ENCODE results near the gene LYPD5. TPM values are rescaled to one million over a fixed set of nuclear protein-coding genes. Genes with fewer than 3 reads are reported as not detected.
"Not testable (repeated sequence)": the region's sequence is repeated elsewhere in the genome, so short reads cannot be mapped to it uniquely, and the experiment has no call there.

LYPD5 gene
- polyA plus RNA-seq, 3 donors, result 0.19 to 0.39 (median 0.24) TPM

- Mint-ChIP-seq H3K4me3 (peak within 1 kb of the TSS; percentile 90 to 93), H3K4me1 (peaks cover 15% of the 10 kb centered on the region), H3K27me3 (ENCODE audit: low read depth in 3 of 3) (peaks cover 11 to 27% (median 13%) of the 10 kb centered on the region in 3 donors), H3K9me3 (peaks cover 8 to 43% (median 34%) of the 10 kb centered on the region in 7 donors), H3K27ac (peak within 1 kb of the TSS; percentile 17 to 91 (median 60)), H3K36me3 (peaks cover 23 to 32% of the 10 kb centered on the region in 2 donors)
- H3K4me2 ChIP-seq (replicated peaks; ENCODE audit: extremely low read depth, low read length, poor library complexity, severe bottlenecking), result peak within 1 kb of the TSS; percentile 78
- DNase-seq, result peak; percentile 55 to 69 (median 69)
- no peaks in the 10 kb centered on the region for H4K20me1 ChIP-seq (ENCODE audit: insufficient read depth, low read length)
- peaks cover 5 to 11% of the 10 kb centered on the region in 2 donors for H3K9me3 ChIP-seq (replicated peaks in 1 of 2; ENCODE audit: control insufficient read depth in 1 of 2, insufficient read depth in 1 of 2, low read length in 2 of 2)
- peak within 1 kb of the TSS; percentile 59 for H3K9ac ChIP-seq (ENCODE audit: insufficient read depth, low read length, poor library complexity, severe bottlenecking)
- H3K27ac ChIP-seq (ENCODE audit: low read depth in 1 of 2, low read length in 2 of 2), result peak within 1 kb of the TSS; percentile 22 to 72
- 9% methylated on average over 46 of the region's 46 CpGs for WGBS (ENCODE audit: insufficient coverage)
- H2AFZ ChIP-seq (ENCODE audit: insufficient read depth, low read depth, low read length, poor library complexity, severe bottlenecking), result peak within 1 kb of the TSS; percentile 91
- peaks cover under 1 to 4% of the 10 kb centered on the region in 2 donors for H3K27me3 ChIP-seq (ENCODE audit: control insufficient read depth in 2 of 2, insufficient read depth in 2 of 2, low read length in 2 of 2)
- H3K4me3 ChIP-seq (replicated peaks in 1 of 3; ENCODE audit: low read depth in 2 of 3, low read length in 3 of 3), result peak within 1 kb of the TSS; percentile 61 to 84 (median 69)
- peaks cover 11 to 15% of the 10 kb centered on the region in 2 donors for H3K4me1 ChIP-seq (ENCODE audit: control insufficient read depth in 1 of 2, insufficient read depth in 2 of 2, low read length in 2 of 2)
- peaks cover 12 to 33% of the 10 kb centered on the region in 2 donors for H3K36me3 ChIP-seq (replicated peaks in 1 of 2; ENCODE audit: control insufficient read depth in 1 of 2, insufficient read depth in 2 of 2, low read length in 2 of 2)
- TF ChIP-seq, protein P1, sequence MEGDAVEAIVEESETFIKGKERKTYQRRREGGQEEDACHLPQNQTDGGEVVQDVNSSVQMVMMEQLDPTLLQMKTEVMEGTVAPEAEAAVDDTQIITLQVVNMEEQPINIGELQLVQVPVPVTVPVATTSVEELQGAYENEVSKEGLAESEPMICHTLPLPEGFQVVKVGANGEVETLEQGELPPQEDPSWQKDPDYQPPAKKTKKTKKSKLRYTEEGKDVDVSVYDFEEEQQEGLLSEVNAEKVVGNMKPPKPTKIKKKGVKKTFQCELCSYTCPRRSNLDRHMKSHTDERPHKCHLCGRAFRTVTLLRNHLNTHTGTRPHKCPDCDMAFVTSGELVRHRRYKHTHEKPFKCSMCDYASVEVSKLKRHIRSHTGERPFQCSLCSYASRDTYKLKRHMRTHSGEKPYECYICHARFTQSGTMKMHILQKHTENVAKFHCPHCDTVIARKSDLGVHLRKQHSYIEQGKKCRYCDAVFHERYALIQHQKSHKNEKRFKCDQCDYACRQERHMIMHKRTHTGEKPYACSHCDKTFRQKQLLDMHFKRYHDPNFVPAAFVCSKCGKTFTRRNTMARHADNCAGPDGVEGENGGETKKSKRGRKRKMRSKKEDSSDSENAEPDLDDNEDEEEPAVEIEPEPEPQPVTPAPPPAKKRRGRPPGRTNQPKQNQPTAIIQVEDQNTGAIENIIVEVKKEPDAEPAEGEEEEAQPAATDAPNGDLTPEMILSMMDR (IDR thresholded peaks at IDR 0.05), result no peak
- intact Hi-C loops (cut with micrococcal nuclease), result loop anchor here (5.0 to 10.0 kb wide), 4 partner anchors 108 to 268 kb away; partner anchors contain the start of genes ZNF45 (in 2 of the 2), ZNF224 (in 1 of the 2) and ZNF284 (in 1 of the 2)
- H3K79me2 ChIP-seq (ENCODE audit: insufficient read depth, low read length), result no peaks in the 10 kb centered on the region
These were observed 24.8 kb upstream of the LYPD5 start, which contains the start of gene ZNF283 for GRCh38 chr19:43826787-43827754. TSS of gene ZNF283 (plus strand) at chr19:43827321. CDS start at chr19:43833505, 6,184 bp downstream.

- peaks cover 21 to 24% of the 10 kb centered on the region in 2 donors for H3K4me1 ChIP-seq (ENCODE audit: control insufficient read depth in 1 of 2, insufficient read depth in 2 of 2, low read length in 2 of 2)
- H3K9me3 Mint-ChIP-seq, result peaks cover 15 to 40% (median 30%) of the 10 kb centered on the region in 7 donors
- H3K9ac ChIP-seq (ENCODE audit: insufficient read depth, low read length, poor library complexity, severe bottlenecking); H3K4me3 Mint-ChIP-seq; H3K27ac ChIP-seq (ENCODE audit: low read depth in 1 of 2, low read length in 2 of 2); H3K36me3 ChIP-seq (replicated peaks in 1 of 2; ENCODE audit: control insufficient read depth in 1 of 2, insufficient read depth in 2 of 2, low read length in 2 of 2); H3K27ac Mint-ChIP-seq; H4K20me1 ChIP-seq (ENCODE audit: insufficient read depth, low read length); H3K79me2 ChIP-seq (ENCODE audit: insufficient read depth, low read length); H3K4me2 ChIP-seq (replicated peaks; ENCODE audit: extremely low read depth, low read length, poor library complexity, severe bottlenecking); DNase-seq; H3K4me3 ChIP-seq (replicated peaks in 1 of 3; ENCODE audit: low read depth in 2 of 3, low read length in 3 of 3); H2AFZ ChIP-seq (ENCODE audit: insufficient read depth, low read depth, low read length, poor library complexity, severe bottlenecking): not testable (repeated sequence)
- peaks cover 7 to 23% of the 10 kb centered on the region in 2 donors for H3K9me3 ChIP-seq (replicated peaks in 1 of 2; ENCODE audit: control insufficient read depth in 1 of 2, insufficient read depth in 1 of 2, low read length in 2 of 2)
- H3K4me1 Mint-ChIP-seq, result peaks cover 25% of the 10 kb centered on the region
- peaks cover 12 to 13% of the 10 kb centered on the region in 2 donors for H3K36me3 Mint-ChIP-seq
- 67% methylated on average over 3 of the region's 4 CpGs for WGBS (ENCODE audit: insufficient coverage)
- peaks cover 29 to 48% (median 33%) of the 10 kb centered on the region in 3 donors for H3K27me3 Mint-ChIP-seq (ENCODE audit: low read depth in 3 of 3)
- intact Hi-C loops (cut with micrococcal nuclease), result loop anchor here (10.0 kb wide), 3 partner anchors 110 to 270 kb away; partner anchors contain the start of genes ZNF224 (in 1 of the 2), ZNF284 (in 1 of the 2) and ZNF45 (in 1 of the 2)
- H3K27me3 ChIP-seq (ENCODE audit: control insufficient read depth in 2 of 2, insufficient read depth in 2 of 2, low read length in 2 of 2), result peaks cover 24 to 29% of the 10 kb centered on the region in 2 donors
These were observed 22.3 kb upstream of the LYPD5 start for GRCh38 chr19:43824572-43824971.

DNA sequence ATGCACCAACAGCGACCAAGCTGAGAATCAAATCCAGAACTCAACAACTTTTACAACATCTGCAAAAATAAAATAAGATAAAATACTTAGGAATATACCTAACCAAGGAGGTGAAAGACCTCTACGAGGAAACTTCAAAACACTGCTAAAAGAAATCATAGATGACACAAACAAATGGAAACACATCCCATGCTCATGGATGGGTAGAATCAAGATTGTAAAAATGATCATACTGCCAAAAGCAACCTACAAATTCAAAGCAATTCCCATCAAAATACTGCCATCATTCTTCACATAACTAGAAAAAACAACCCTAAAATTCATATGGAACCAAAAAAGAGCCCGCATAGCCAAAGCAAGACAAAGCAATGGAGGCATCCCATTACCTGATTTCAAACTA lies 21.6 kb upstream of the LYPD5 start:
- intact Hi-C loops (cut with micrococcal nuclease), result loop anchor here (10.0 kb wide), 3 partner anchors 111 to 271 kb away; partner anchors contain the start of genes ZNF224 (in 1 of the 2), ZNF284 (in 1 of the 2) and ZNF45 (in 1 of the 2)
- not testable (repeated sequence) for H2AFZ ChIP-seq (ENCODE audit: insufficient read depth, low read depth, low read length, poor library complexity, severe bottlenecking); H3K79me2 ChIP-seq (ENCODE audit: insufficient read depth, low read length); H4K20me1 ChIP-seq (ENCODE audit: insufficient read depth, low read length); H3K9ac ChIP-seq (ENCODE audit: insufficient read depth, low read length, poor library complexity, severe bottlenecking); H3K36me3 Mint-ChIP-seq; H3K27ac Mint-ChIP-seq; H3K4me3 ChIP-seq (replicated peaks in 1 of 3; ENCODE audit: low read depth in 2 of 3, low read length in 3 of 3); H3K27ac ChIP-seq (ENCODE audit: low read depth in 1 of 2, low read length in 2 of 2); H3K36me3 ChIP-seq (replicated peaks in 1 of 2; ENCODE audit: control insufficient read depth in 1 of 2, insufficient read depth in 2 of 2, low read length in 2 of 2); DNase-seq; H3K4me2 ChIP-seq (replicated peaks; ENCODE audit: extremely low read depth, low read length, poor library complexity, severe bottlenecking)
- Histone ChIP-seq H3K9me3 (replicated peaks in 1 of 2; ENCODE audit: control insufficient read depth in 1 of 2, insufficient read depth in 1 of 2, low read length in 2 of 2) (peaks cover 10 to 20% of the 10 kb centered on the region in 2 donors), H3K27me3 (ENCODE audit: control insufficient read depth in 2 of 2, insufficient read depth in 2 of 2, low read length in 2 of 2) (peaks cover 25 to 35% of the 10 kb centered on the region in 2 donors), H3K4me1 (ENCODE audit: control insufficient read depth in 1 of 2, insufficient read depth in 2 of 2, low read length in 2 of 2) (peaks cover 21 to 24% of the 10 kb centered on the region in 2 donors)
- WGBS (ENCODE audit: insufficient coverage), result 100% methylated on average over 1 of the region's 3 CpGs
- peaks cover 15 to 41% (median 26%) of the 10 kb centered on the region in 7 donors for H3K9me3 Mint-ChIP-seq
- peaks cover 29 to 53% (median 36%) of the 10 kb centered on the region in 3 donors for H3K27me3 Mint-ChIP-seq (ENCODE audit: low read depth in 3 of 3)
- H3K4me3 Mint-ChIP-seq, result peak overlapping the region in 1 of 2 donors; percentile 27
- H3K4me1 Mint-ChIP-seq, result peaks cover 25% of the 10 kb centered on the region

Data from CD14-positive monocyte (primary cell).